ENCODE measurements around the gene RHCG. TPM values are rescaled to one million over a fixed set of nuclear protein-coding genes. Genes with fewer than 3 reads are reported as not detected.

Gene RHCG
- total RNA-seq, 4 donors from 2014 or later: not detected

DNA sequence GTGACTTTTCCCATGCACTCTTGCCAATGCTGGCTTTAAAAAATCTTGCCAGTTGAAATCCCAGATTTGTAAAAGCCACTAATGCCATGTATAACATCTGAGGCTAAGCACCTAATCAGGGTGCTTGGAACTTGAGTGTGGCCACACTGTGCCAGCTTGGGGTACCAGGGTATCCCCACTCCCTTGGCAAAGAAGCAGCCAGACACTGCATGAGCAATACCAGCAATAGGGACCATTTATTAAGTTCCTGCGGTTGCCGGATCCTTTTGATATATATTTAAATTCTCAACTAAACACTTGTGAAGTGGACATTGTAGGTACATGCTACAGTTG lies 2.2 kb upstream of the RHCG start:
- intact Hi-C loops (cut with DNase I): no loop called here
- Histone ChIP-seq H3K4me3 (replicated peaks in 1 of 3) (no peak overlapping the region), H3K36me3 (no peaks in the 10 kb centered on the region), H3K27ac (no peak overlapping the region), H3K27me3 (no peaks in the 10 kb centered on the region), H3K4me1 (no peaks in the 10 kb centered on the region), H3K9me3 (no peaks in the 10 kb centered on the region)
- TF ChIP-seq, protein P1, sequence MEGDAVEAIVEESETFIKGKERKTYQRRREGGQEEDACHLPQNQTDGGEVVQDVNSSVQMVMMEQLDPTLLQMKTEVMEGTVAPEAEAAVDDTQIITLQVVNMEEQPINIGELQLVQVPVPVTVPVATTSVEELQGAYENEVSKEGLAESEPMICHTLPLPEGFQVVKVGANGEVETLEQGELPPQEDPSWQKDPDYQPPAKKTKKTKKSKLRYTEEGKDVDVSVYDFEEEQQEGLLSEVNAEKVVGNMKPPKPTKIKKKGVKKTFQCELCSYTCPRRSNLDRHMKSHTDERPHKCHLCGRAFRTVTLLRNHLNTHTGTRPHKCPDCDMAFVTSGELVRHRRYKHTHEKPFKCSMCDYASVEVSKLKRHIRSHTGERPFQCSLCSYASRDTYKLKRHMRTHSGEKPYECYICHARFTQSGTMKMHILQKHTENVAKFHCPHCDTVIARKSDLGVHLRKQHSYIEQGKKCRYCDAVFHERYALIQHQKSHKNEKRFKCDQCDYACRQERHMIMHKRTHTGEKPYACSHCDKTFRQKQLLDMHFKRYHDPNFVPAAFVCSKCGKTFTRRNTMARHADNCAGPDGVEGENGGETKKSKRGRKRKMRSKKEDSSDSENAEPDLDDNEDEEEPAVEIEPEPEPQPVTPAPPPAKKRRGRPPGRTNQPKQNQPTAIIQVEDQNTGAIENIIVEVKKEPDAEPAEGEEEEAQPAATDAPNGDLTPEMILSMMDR (IDR thresholded peaks at IDR 0.05): no peak
- no peak for TF ChIP-seq POLR2A (IDR thresholded peaks at IDR 0.05)
- 86 to 92% methylated on average over 2 of the region's 2 CpGs for WGBS, 2 donors
- DNase-seq: no peak

DNA sequence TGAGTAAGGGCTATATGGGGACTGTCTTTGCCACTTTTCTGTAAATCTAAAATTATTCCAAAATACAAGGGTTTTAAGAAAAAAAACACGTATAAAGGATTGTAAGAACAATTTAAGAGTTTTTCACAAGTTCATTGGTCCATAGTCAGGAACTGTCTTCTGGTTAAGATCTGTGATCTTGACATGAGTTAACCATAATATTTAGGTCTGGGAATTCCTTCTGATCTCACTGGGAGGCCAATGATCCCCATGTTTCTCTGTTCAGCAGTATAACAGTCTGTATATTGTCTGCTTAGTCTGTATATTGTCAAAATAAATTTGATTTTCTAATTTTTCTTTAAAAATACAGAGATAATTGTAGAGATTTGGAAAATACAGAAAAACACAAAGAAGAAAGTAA lies 848 bp upstream of the RHCG start:
- Histone ChIP-seq H3K9me3 (no peaks in the 10 kb centered on the region), H3K27ac (no peak overlapping the region), H3K4me3 (replicated peaks in 1 of 3) (no peak overlapping the region), H3K36me3 (no peaks in the 10 kb centered on the region), H3K4me1 (no peaks in the 10 kb centered on the region), H3K27me3 (no peaks in the 10 kb centered on the region)
- intact Hi-C loops (cut with DNase I): no loop called here
- TF ChIP-seq, protein P1 (IDR thresholded peaks at IDR 0.05): no peak
- TF ChIP-seq POLR2A (IDR thresholded peaks at IDR 0.05): no peak
- DNase-seq: no peak
- WGBS, 2 donors: 62 to 74% methylated on average over 1 of the region's 1 CpG

- no peaks in the 10 kb centered on the region for H3K9me3 ChIP-seq
- H3K4me1 ChIP-seq: no peaks in the 10 kb centered on the region
- no peak for TF ChIP-seq POLR2A (IDR thresholded peaks at IDR 0.05)
- TF ChIP-seq, protein P1 (IDR thresholded peaks at IDR 0.05): no peak
- no peaks in the 10 kb centered on the region for H3K27me3 ChIP-seq
- 74 to 79% methylated on average over 10 of the region's 10 CpGs for WGBS, 2 donors
- H3K27ac ChIP-seq: no peak overlapping the region
- intact Hi-C loops (cut with DNase I): no loop called here
- no peaks in the 10 kb centered on the region for H3K36me3 ChIP-seq
- H3K4me3 ChIP-seq (replicated peaks in 1 of 3): no peak overlapping the region
- no peak for DNase-seq
Measured at GRCh38 chr15:89495638-89496145, 691 bp downstream of the RHCG start.

DNA sequence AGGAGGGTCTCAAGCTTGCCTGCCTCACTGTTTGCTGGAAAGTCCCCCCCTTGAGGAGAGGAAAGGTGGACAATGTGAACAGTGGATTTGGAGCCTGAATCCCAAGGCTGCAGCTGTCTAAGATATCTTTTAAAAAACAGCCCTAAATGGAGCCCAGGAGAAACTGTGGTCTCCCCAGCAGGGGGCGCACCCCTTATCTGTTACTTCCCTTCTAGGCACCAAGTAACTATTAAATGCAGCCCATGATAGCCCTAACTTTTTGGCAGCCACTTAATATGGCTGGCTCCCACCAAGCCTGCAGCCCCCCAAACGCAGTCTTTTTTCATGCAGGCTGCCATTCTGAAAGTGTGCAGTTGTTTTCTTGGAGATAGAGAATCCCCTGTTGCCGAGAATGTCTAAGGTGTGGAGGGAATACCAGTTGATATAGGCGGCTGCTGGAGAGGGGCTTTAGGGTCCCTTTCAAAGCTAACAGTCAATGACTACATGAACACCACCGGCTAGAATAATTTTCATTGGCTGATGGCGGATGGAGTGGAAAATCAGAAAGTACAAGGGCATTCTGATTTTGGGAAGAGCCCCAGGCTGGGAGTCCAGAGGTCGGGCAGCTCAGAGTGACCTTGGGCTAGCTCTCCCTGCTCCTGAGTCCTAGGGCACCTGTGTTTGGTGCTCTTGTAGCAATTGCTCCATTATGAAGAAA lies 1.3 kb downstream of the RHCG start:
- TF ChIP-seq, protein P1 (IDR thresholded peaks at IDR 0.05): no peak
- TF ChIP-seq POLR2A (IDR thresholded peaks at IDR 0.05): no peak
- 74 to 87% methylated on average over 7 of the region's 7 CpGs for WGBS, 2 donors
- no peaks in the 10 kb centered on the region for H3K9me3 ChIP-seq
- H3K36me3 ChIP-seq: no peaks in the 10 kb centered on the region
- H3K4me1 ChIP-seq: no peaks in the 10 kb centered on the region
- H3K4me3 ChIP-seq (replicated peaks in 1 of 3): no peak overlapping the region
- no peak for DNase-seq
- no peak overlapping the region for H3K27ac ChIP-seq
- intact Hi-C loops (cut with DNase I): no loop called here
- no peaks in the 10 kb centered on the region for H3K27me3 ChIP-seq

- Histone ChIP-seq H3K27me3 (no peaks in the 10 kb centered on the region), H3K27ac (no peak overlapping the region), H3K4me1 (no peaks in the 10 kb centered on the region), H3K4me3 (replicated peaks in 1 of 3) (no peak overlapping the region), H3K36me3 (no peaks in the 10 kb centered on the region), H3K9me3 (no peaks in the 10 kb centered on the region)
- DNase-seq: no peak
- intact Hi-C loops (cut with DNase I): no loop called here
- TF ChIP-seq, protein P1 (IDR thresholded peaks at IDR 0.05): no peak
- no peak for TF ChIP-seq POLR2A (IDR thresholded peaks at IDR 0.05)
- WGBS, 2 donors: 91 to 95% methylated on average over 3 of the region's 3 CpGs
Measured at GRCh38 chr15:89494031-89494430, 2.4 kb downstream of the RHCG start.
